ENCODE results near the gene CYP8B1.

GRCh38 chr3:42867138-42867537 lies 8.5 kb downstream of the CYP8B1 start:
- TF ChIP-seq POLR2AphosphoS5 (IDR thresholded peaks at IDR 0.05; ENCODE audit: low read depth) (no peak), REST (IDR thresholded peaks at IDR 0.05; ENCODE audit: unreplicated experiment) (no peak), CTCF (conservative IDR thresholded peaks at IDR 0.05; ENCODE audit: low read depth in 2 of 2) (no peak), CREB1 (CRISPR knock-in tag; IDR thresholded peaks at IDR 0.05; ENCODE audit: low read depth) (no peak), EZH2 (IDR thresholded peaks at IDR 0.05; ENCODE audit: low read depth, unreplicated experiment) (no peak), EZH2phosphoT487 (IDR thresholded peaks at IDR 0.05; ENCODE audit: unreplicated experiment) (no peak), JUNB (IDR thresholded peaks at IDR 0.05; ENCODE audit: unreplicated experiment) (no peak), ETS1 (IDR thresholded peaks at IDR 0.05) (no peak), ZNF462 (CRISPR knock-in tag; IDR thresholded peaks at IDR 0.05) (no peak), NANOG (IDR thresholded peaks at IDR 0.05; ENCODE audit: borderline replicate concordance) (no peak)

Data from GM23338 (cell line).